Measurements from ENCODE around the gene PRPF40A.
"Not testable (repeated sequence)": the region's sequence is repeated elsewhere in the genome, so short reads cannot be mapped to it uniquely, and the experiment has no call there.

The PRPF40A gene

GRCh38 chr2:152761214-152761613, 44.0 kb upstream of the PRPF40A start:
- no peak for TF ChIP-seq CTCF (IDR thresholded peaks at IDR 0.05; ENCODE audit: poor library complexity, severe bottlenecking)
- DNase-seq (ENCODE audit: low spot score) = no peak
- Histone ChIP-seq H3K9me3 (ENCODE audit: severe bottlenecking) (no peaks in the 10 kb centered on the region), H3K4me1 (ENCODE audit: insufficient read depth, poor library complexity, severe bottlenecking) (no peaks in the 10 kb centered on the region), H3K36me3 (ENCODE audit: low read depth) (peaks cover 52% of the 10 kb centered on the region), H3K27me3 (ENCODE audit: insufficient read depth, poor library complexity, severe bottlenecking) (no peaks in the 10 kb centered on the region), H3K27ac (ENCODE audit: poor library complexity, severe bottlenecking) (no peak overlapping the region), H3K4me3 (ENCODE audit: severe bottlenecking) (no peak overlapping the region)
- ATAC-seq (ENCODE audit: low read depth) = no peak

GRCh38 chr2:152759290-152760072, 42.2 kb upstream of the PRPF40A start:
- H3K36me3 ChIP-seq (ENCODE audit: low read depth) = peaks cover 61% of the 10 kb centered on the region
- H3K27ac ChIP-seq (ENCODE audit: poor library complexity, severe bottlenecking) = no peak overlapping the region
- no peak for ATAC-seq (ENCODE audit: low read depth)
- no peaks in the 10 kb centered on the region for H3K9me3 ChIP-seq (ENCODE audit: severe bottlenecking)
- TF ChIP-seq CTCF (IDR thresholded peaks at IDR 0.05; ENCODE audit: poor library complexity, severe bottlenecking) = no peak
- H3K4me3 ChIP-seq (ENCODE audit: severe bottlenecking) = no peak overlapping the region
- DNase-seq (ENCODE audit: low spot score) = no peak
- H3K4me1 ChIP-seq (ENCODE audit: insufficient read depth, poor library complexity, severe bottlenecking) = no peaks in the 10 kb centered on the region
- H3K27me3 ChIP-seq (ENCODE audit: insufficient read depth, poor library complexity, severe bottlenecking) = no peaks in the 10 kb centered on the region

GRCh38 chr2:152755029-152755428, 37.8 kb upstream of the PRPF40A start:
- Histone ChIP-seq H3K4me1 (ENCODE audit: insufficient read depth, poor library complexity, severe bottlenecking) (no peaks in the 10 kb centered on the region), H3K27ac (ENCODE audit: poor library complexity, severe bottlenecking) (no peak overlapping the region), H3K27me3 (ENCODE audit: insufficient read depth, poor library complexity, severe bottlenecking) (no peaks in the 10 kb centered on the region), H3K9me3 (ENCODE audit: severe bottlenecking) (no peaks in the 10 kb centered on the region), H3K4me3 (ENCODE audit: severe bottlenecking) (no peak overlapping the region), H3K36me3 (ENCODE audit: low read depth) (peaks cover 76% of the 10 kb centered on the region)
- TF ChIP-seq CTCF (IDR thresholded peaks at IDR 0.05; ENCODE audit: poor library complexity, severe bottlenecking) = peak; percentile 44
- DNase-seq (ENCODE audit: low spot score) (no peak), ATAC-seq (ENCODE audit: low read depth) (no peak)

GRCh38 chr2:152747751-152748150, 30.5 kb upstream of the PRPF40A start:
- not testable (repeated sequence) for H3K4me3 ChIP-seq (ENCODE audit: severe bottlenecking); H3K9me3 ChIP-seq (ENCODE audit: severe bottlenecking); H3K4me1 ChIP-seq (ENCODE audit: insufficient read depth, poor library complexity, severe bottlenecking); H3K27ac ChIP-seq (ENCODE audit: poor library complexity, severe bottlenecking); H3K27me3 ChIP-seq (ENCODE audit: insufficient read depth, poor library complexity, severe bottlenecking); DNase-seq (ENCODE audit: low spot score)
- ATAC-seq (ENCODE audit: low read depth) = peak; percentile 60; the same call in 2 of the 3 replicates
- H3K36me3 ChIP-seq (ENCODE audit: low read depth) = peaks cover 68% of the 10 kb centered on the region

- Histone ChIP-seq H3K27me3 (ENCODE audit: insufficient read depth, poor library complexity, severe bottlenecking) (no peaks in the 10 kb centered on the region), H3K4me3 (ENCODE audit: severe bottlenecking) (no peak overlapping the region), H3K36me3 (ENCODE audit: low read depth) (peaks cover 67% of the 10 kb centered on the region), H3K4me1 (ENCODE audit: insufficient read depth, poor library complexity, severe bottlenecking) (no peaks in the 10 kb centered on the region), H3K9me3 (ENCODE audit: severe bottlenecking) (peaks cover 2% of the 10 kb centered on the region), H3K27ac (ENCODE audit: poor library complexity, severe bottlenecking) (no peak overlapping the region)
- DNase-seq (ENCODE audit: low spot score) (no peak), ATAC-seq (ENCODE audit: low read depth) (peak; percentile 58; the same call in 2 of the 3 replicates)
- TF ChIP-seq CTCF (IDR thresholded peaks at IDR 0.05; ENCODE audit: poor library complexity, severe bottlenecking) = peak; percentile 69
Measured at GRCh38 chr2:152743002-152743401, 25.7 kb upstream of the PRPF40A start.
